GM23338 (cell line): Measurements from ENCODE around the gene NUP54.

Source experiments
- POLR2AphosphoS5 ChIP-seq: IDR thresholded peaks from 2 replicates; pipeline ENCODE4 v1.6.1; 2016; ENCODE audit warnings: antibody characterized with exemption, low read depth
- REST ChIP-seq: IDR thresholded peaks from one replicate; pipeline ENCODE4 v1.6.1; 2018; ENCODE audit warnings: antibody characterized with exemption; ENCODE audit not compliant: unreplicated experiment
- TF ChIP-seq, protein P1 (sequence below), 2 experiments: fragments of 200-600 bp in 1 of 2; sonication (generic) in 1 of 2; conservative IDR thresholded peaks; 2 replicates each; pipeline versions ENCODE4 v1.5.1 to v1.6.1; 2016 to 2017; ENCODE audit warnings: antibody characterized with exemption in 2 of 2, low read depth in 2 of 2, mild to moderate bottlenecking in 2 of 2, moderate library complexity in 1 of 2

DNA sequence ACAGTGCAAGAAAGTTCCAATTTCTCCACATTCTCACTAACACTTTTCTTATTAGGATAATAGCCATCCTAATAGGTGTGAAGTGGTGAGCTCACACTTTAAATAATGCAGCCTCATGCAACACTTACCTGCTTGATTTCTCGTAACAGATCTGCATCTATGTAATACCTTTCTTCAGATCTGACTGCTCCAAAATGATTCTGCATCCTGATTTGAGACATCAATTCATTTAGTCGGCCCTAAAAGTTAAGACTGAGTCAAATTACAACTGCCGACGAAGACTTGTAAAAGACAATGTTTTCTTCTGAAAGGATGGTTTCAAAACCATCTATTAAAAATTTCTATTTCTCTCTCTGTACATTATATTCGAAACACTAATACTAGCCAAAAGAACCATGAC, 30.7 kb downstream of the NUP54 start:
- no peak for TF ChIP-seq POLR2AphosphoS5
- TF ChIP-seq, protein P1, sequence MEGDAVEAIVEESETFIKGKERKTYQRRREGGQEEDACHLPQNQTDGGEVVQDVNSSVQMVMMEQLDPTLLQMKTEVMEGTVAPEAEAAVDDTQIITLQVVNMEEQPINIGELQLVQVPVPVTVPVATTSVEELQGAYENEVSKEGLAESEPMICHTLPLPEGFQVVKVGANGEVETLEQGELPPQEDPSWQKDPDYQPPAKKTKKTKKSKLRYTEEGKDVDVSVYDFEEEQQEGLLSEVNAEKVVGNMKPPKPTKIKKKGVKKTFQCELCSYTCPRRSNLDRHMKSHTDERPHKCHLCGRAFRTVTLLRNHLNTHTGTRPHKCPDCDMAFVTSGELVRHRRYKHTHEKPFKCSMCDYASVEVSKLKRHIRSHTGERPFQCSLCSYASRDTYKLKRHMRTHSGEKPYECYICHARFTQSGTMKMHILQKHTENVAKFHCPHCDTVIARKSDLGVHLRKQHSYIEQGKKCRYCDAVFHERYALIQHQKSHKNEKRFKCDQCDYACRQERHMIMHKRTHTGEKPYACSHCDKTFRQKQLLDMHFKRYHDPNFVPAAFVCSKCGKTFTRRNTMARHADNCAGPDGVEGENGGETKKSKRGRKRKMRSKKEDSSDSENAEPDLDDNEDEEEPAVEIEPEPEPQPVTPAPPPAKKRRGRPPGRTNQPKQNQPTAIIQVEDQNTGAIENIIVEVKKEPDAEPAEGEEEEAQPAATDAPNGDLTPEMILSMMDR (conservative IDR thresholded peaks at IDR 0.05; ENCODE audit: low read depth in 2 of 2), result no peak
- TF ChIP-seq REST, result no peak
